SK-N-DZ (cell line): ENCODE data around the gene CAMTA1.

Source experiments
- DNase-seq: peaks from one replicate; pipeline ENCODE4 v3.0.0-alpha.2; 2015; ENCODE audit warnings: low spot score

Gene CAMTA1

GRCh38 chr1:7040969-7041695, 255.9 kb downstream of the CAMTA1 start:
- DNase-seq, result no peak

GRCh38 chr1:7042322-7043190, 257.3 kb downstream of the CAMTA1 start:
- peak; percentile 18 for DNase-seq

- DNase-seq, result no peak
Measured at GRCh38 chr1:7043191-7043549, 257.9 kb downstream of the CAMTA1 start.

GRCh38 chr1:7043719-7044535, 258.7 kb downstream of the CAMTA1 start:
- no peak for DNase-seq

- no peak for DNase-seq
Measured at GRCh38 chr1:7045897-7046296, 260.6 kb downstream of the CAMTA1 start.

DNA sequence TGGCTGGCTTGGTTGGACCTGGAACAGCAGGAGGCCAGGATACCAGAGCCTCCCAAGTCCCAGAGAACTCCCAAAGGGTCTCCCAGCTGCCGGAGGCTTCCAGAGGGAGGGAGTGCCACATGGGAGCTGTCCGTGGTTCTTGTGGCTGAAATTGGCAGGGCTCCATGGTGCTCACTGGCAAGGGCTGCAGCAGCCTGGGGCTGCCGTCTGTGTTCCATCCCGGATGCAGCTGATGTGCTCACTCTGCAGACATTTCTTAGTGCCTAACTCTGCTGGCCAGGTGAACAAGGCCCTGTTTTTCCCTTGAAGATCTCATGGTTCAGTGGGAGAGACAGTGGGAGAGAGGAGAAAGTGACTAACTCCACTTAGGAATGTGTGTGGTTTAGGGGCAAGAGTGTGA, 261.1 kb downstream of the CAMTA1 start:
- no peak for DNase-seq

DNA sequence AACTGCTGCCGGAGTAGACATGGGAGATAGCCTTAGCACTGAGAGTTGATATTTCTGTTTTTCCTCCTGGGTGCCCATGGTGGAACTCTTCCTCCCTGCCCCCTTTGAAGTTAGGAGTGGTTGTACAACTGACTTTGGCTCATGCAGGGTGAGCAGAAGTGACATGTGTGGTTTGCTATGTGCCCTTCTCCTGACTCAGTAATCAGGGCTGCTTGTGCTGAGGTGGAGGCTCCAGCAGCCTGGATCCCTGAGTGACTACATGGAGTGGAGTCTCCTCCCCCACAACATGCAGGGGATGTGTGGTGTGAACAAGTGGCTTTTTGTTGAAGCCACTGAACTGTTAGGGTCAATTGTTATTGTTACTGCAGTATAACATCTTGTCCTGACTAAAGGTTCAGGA, 261.6 kb downstream of the CAMTA1 start:
- no peak for DNase-seq

DNA sequence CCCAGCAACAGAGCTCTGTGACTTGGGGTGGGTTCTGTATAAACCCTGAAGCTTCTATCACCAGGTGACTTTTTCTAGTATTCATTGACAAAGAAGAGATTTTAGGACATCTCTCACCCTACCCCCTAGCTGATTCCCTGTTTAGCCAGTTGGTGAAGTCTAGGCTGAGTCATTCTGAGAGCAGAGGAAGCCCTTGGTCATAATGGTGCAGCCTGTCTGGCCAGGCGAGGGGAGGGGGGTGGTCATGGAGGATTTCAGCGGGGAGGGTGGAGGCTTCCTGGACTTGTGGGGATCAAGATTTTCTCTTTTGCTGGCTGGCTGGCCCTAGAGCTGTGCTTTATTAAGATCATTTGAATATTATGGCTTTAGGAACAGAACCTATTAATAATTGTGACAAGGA, 262.6 kb downstream of the CAMTA1 start:
- DNase-seq, result no peak

- DNase-seq, result no peak
Measured at GRCh38 chr1:7048395-7048794, 263.1 kb downstream of the CAMTA1 start.

DNA sequence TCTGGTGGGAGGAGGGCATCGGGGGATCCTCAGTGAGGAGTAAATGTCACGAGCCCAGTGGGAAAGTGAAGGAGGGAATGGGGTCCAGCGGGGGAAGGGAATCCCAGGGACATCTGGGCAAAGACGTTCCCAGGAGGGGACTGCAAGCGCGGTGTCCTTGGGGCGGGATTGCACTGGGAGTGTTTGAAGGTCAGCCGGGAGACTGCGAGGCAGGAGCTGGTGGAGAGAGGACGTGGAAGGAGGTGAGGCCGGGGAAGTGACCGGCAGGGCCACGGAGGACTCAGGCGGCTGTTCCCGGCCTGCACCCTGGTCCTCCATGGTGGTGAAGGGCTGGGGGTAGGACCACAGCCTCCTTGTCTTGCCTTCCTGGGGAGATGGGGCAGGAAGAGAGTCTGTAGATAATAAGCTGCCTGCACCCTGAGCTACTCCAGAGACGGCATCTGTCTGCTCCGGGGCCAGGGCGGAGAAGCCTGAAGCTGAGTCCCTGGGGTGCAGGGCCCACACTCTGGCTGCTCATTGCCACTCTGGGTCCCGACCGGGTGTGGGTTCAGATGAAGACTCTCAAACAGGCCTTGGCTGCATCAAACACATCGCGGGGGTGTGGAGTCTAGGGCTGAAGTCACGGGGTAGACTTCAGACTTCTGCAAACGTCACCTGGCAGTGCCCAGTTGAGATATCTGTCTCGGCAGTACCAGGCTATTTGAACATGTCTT, 264.8 kb downstream of the CAMTA1 start:
- no peak for DNase-seq

DNA sequence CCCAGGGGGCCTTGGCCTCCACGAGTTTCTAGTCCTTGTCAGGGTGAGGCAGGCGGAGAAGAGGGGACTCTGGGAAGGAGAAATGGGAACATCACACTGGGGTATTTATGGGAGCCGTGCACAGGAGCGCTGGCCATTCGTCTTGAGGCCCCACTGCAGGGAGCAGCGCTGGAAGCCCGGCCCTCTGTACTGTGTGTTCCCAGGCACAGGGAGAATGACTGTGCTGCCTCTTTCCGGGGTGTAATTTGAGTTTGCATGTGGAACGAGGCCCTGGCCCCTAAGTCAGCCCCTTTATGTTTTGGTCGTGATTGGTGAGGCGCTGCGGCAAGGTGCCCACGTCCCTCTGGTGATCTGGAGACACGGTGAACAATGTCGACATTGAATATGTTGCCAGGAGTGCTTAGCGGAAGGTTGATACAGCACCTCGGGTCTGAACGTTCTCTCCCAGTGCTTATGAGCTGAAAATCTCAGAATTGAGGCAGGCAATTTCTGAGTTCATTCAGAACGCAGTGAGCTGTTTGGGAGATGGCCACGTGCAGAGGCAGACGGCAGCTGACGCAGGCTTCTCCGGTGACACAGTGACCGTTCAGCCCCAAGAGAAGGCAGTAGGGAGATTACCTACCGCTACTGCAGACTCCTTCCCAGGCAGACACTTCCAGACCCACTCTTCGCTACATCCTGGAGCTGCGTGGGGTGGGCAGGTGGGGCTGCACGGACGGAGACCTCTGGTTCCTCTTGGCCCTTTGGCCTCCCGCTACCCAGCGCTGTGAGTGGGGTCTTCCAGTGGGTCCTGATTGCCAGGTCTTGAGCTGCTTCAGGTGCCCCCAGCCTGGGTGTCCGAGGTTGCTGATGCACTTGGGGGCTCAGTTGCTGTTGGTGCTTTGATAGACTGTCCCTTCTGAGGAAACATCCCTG, 265.8 kb downstream of the CAMTA1 start:
- peak; percentile 20 for DNase-seq

GRCh38 chr1:7052701-7053100, 267.4 kb downstream of the CAMTA1 start:
- DNase-seq, result no peak

- no peak for DNase-seq
Measured at GRCh38 chr1:7060745-7061144, 275.5 kb downstream of the CAMTA1 start.

- DNase-seq, result no peak
Measured at GRCh38 chr1:7062346-7063061, 277.2 kb downstream of the CAMTA1 start.

DNA sequence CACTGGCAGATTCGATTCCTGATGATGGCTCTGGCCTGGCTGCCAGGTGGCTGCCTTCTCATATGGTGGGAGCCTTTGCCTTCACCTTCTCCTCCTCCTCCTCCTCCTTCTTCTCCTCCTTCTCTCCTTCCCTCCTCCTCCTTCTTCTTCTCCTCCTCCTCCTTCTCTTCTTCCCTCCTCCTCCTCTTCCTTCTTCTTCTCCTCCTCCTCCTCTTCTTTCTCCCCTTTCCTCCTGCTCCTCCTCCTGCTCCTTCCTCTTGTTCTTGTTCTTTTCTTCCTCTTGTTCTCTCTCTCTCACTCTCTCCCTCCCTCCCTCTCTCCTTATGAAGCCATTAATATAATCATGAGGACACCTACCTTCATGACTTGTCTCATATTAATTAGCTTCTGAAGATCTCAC, 278.7 kb downstream of the CAMTA1 start:
- no peak for DNase-seq

GRCh38 chr1:7068552-7068951, 283.3 kb downstream of the CAMTA1 start:
- no peak for DNase-seq

GRCh38 chr1:7069931-7070330, 284.7 kb downstream of the CAMTA1 start:
- DNase-seq, result peak; percentile 35

DNA sequence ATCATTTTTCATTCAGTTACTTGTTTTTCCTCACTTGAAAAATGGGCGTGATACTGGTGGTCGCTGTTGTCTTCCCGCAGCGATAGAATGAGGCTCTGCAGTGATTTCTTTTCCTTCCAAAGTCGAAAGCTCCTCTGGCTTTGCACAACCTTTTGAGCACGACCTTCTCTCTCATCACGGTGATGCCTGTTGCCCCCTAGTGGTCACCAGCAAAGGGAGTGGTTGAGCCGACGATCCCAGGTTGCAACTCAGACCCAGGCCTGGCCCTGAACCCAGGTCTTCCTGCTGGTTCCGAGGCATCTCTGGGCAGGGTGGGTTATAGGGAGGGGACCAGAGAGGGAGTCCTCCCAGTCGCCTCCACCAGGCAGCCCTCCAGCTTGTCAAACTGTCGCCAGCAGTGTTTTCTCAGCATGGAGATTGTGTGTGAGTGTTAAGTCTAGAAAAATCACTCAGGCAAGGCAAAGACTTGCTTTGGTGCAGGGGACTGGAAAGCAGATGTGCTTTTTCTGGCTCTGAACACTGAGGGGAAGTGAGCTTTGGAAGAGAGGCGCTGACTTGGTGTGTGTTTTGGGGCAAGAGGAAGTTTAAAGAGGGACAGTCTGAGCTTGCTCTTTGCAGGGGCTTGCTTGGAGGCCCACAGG, 285.3 kb downstream of the CAMTA1 start:
- peak; percentile 70 for DNase-seq

- DNase-seq, result no peak
Measured at GRCh38 chr1:7076117-7076516, 290.9 kb downstream of the CAMTA1 start.
